Cardiac fibroblast (primary cell): Measurements from ENCODE around the gene SCUBE1.

Experiments used
- DNase-seq, 2 donors: peaks; one replicate each; pipeline versions ENCODE4 v3.0.0 to v3.0.0-alpha.2; 2010; ENCODE audit warnings: low read depth in 2 of 2
- H3K4me3 ChIP-seq, 2 donors: replicated peaks in 1 of 2; 1 replicate in 1 of 2; 2 replicates in 1 of 2; pipeline ENCODE4 v1.5.1; 2011; ENCODE audit warnings: low read depth in 2 of 2, low read length in 2 of 2, mild to moderate bottlenecking in 2 of 2, moderate library complexity in 1 of 2
- CTCF ChIP-seq: IDR thresholded peaks from one replicate; pipeline ENCODE4 v1.5.1; 2011; ENCODE audit warnings: low read depth, mild to moderate bottlenecking, low read length, inconsistent platforms

SCUBE1 gene

GRCh38 chr22:43154887-43155536 lies 188.2 kb downstream of the SCUBE1 start:
- no peak for DNase-seq
- H3K4me3 ChIP-seq = no peak overlapping the region
- TF ChIP-seq CTCF = no peak

- peak overlapping the region in 1 of 2 donors; percentile 33 for H3K4me3 ChIP-seq
- no peak for TF ChIP-seq CTCF
- peak in 1 of 2 donors; percentile 35 for DNase-seq
These were observed 189.3 kb downstream of the SCUBE1 start for GRCh38 chr22:43153899-43154298.

- peak; percentile 38 to 69 for DNase-seq
- H3K4me3 ChIP-seq = peak overlapping the region; percentile 70 to 90
- no peak for TF ChIP-seq CTCF
These were observed 190.7 kb downstream of the SCUBE1 start for GRCh38 chr22:43152357-43153071.

GRCh38 chr22:43152003-43152356 lies 191.2 kb downstream of the SCUBE1 start:
- TF ChIP-seq CTCF = no peak
- peak overlapping the region; percentile 70 to 90 for H3K4me3 ChIP-seq

GRCh38 chr22:43151251-43152002 lies 191.7 kb downstream of the SCUBE1 start, which contains the start of gene TSPO:
Gene TSPO (plus strand): TSS chr22:43151559. CDS start chr22:43159239, 7,680 bp downstream.
- peak within 1 kb of the TSS; percentile 70 to 90 for H3K4me3 ChIP-seq
- DNase-seq = peak; percentile 58 to 61
- no peak for TF ChIP-seq CTCF

More at GRCh38 chr22:43152003-43152356, 191.2 kb downstream of the SCUBE1 start:
- DNase-seq = no peak

GRCh38 chr22:43150731-43151206 lies 192.4 kb downstream of the SCUBE1 start:
- peak overlapping the region; percentile 70 to 90 for H3K4me3 ChIP-seq
- no peak for TF ChIP-seq CTCF
- DNase-seq = no peak
